Panc1 (cell line): ENCODE results near the gene SERPIND1.

Experiments
- REST ChIP-seq, 2 experiments: IDR thresholded peaks; 2 replicates each; pipeline ENCODE4 v1.6.1; 2011 to 2012; ENCODE audit warnings: low read depth in 2 of 2, control low read depth in 1 of 2, low read length in 1 of 2, mild to moderate bottlenecking in 1 of 2, moderate library complexity in 1 of 2; ENCODE audit not compliant: insufficient read depth in 1 of 2
- SIN3A ChIP-seq: IDR thresholded peaks from 2 replicates; pipeline ENCODE4 v1.6.1; 2012; ENCODE audit warnings: low read depth, mild to moderate bottlenecking, low read length, moderate library complexity, borderline replicate concordance; ENCODE audit not compliant: insufficient read depth
- TF ChIP-seq, protein P1 (sequence below): fragments of 450-650 bp; IDR thresholded peaks from 2 replicates; pipeline ENCODE4 v1.5.1; 2017; ENCODE audit warnings: mild to moderate bottlenecking

GRCh38 chr22:20810645-20811044 lies 36.7 kb downstream of the SERPIND1 start:
- TF ChIP-seq, protein P1, sequence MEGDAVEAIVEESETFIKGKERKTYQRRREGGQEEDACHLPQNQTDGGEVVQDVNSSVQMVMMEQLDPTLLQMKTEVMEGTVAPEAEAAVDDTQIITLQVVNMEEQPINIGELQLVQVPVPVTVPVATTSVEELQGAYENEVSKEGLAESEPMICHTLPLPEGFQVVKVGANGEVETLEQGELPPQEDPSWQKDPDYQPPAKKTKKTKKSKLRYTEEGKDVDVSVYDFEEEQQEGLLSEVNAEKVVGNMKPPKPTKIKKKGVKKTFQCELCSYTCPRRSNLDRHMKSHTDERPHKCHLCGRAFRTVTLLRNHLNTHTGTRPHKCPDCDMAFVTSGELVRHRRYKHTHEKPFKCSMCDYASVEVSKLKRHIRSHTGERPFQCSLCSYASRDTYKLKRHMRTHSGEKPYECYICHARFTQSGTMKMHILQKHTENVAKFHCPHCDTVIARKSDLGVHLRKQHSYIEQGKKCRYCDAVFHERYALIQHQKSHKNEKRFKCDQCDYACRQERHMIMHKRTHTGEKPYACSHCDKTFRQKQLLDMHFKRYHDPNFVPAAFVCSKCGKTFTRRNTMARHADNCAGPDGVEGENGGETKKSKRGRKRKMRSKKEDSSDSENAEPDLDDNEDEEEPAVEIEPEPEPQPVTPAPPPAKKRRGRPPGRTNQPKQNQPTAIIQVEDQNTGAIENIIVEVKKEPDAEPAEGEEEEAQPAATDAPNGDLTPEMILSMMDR = no peak
- TF ChIP-seq REST (IDR thresholded peaks at IDR 0.05; ENCODE audit: insufficient read depth in 1 of 2, low read depth in 2 of 2, low read length in 1 of 2) = no peak
- TF ChIP-seq SIN3A = no peak
